Endodermal cell (in vitro differentiated cells): Measurements from ENCODE around the gene CTSV. TPM values are rescaled to one million over a fixed set of nuclear protein-coding genes. Genes with fewer than 3 reads are reported as not detected.
A peak's percentile ranks its signal among the peaks of the same experiment; 100 is the strongest.
"Not testable (repeated sequence)": the region's sequence is repeated elsewhere in the genome, so short reads cannot be mapped to it uniquely, and the experiment has no call there.

ENCODE experiments used
- DNase-seq: peaks from one replicate; pipeline ENCODE4 v3.0.0-alpha.2; 2017
- H3K27ac ChIP-seq: 2 replicates; pipeline ENCODE4 v1.5.1; 2013; ENCODE audit warnings: mild to moderate bottlenecking, low read depth, low read length, moderate library complexity
- H3K27me3 ChIP-seq: 2 replicates; pipeline ENCODE4 v1.6.1; 2013; ENCODE audit warnings: mild to moderate bottlenecking, low read length, moderate library complexity; ENCODE audit not compliant: insufficient read depth, control insufficient read depth, poor library complexity, severe bottlenecking
- H3K36me3 ChIP-seq: 2 replicates; pipeline ENCODE4 v1.7.0; 2013; ENCODE audit warnings: mild to moderate bottlenecking, low read length, moderate library complexity; ENCODE audit not compliant: control insufficient read depth, insufficient read depth
- H3K4me1 ChIP-seq: one replicate; pipeline ENCODE4 v1.7.0; 2013; ENCODE audit warnings: low read length; ENCODE audit not compliant: control insufficient read depth, insufficient read depth
- H3K4me3 ChIP-seq: 2 replicates; pipeline ENCODE4 v1.5.1; 2013; ENCODE audit warnings: mild to moderate bottlenecking, low read length, moderate library complexity
- H3K9ac ChIP-seq: 2 replicates; pipeline ENCODE4 v1.6.1; 2013; ENCODE audit warnings: mild to moderate bottlenecking, low read length, moderate library complexity; ENCODE audit not compliant: poor library complexity, severe bottlenecking; ENCODE audit errors: extremely low read depth
- H3K9me3 ChIP-seq: 2 replicates; pipeline ENCODE4 v1.6.1; 2013; ENCODE audit warnings: mild to moderate bottlenecking, low read length, moderate library complexity; ENCODE audit not compliant: control insufficient read depth
- H3K27ac Mint-ChIP-seq: 2 replicates; pipeline ENCODE4 v1.8.0; 2020; ENCODE audit warnings: mixed read lengths
- H3K27me3 Mint-ChIP-seq: 2 replicates; pipeline ENCODE4 v1.8.0; 2021; ENCODE audit warnings: mild to moderate bottlenecking, mixed read lengths; ENCODE audit not compliant: insufficient read depth
- H3K36me3 Mint-ChIP-seq: 2 replicates; pipeline ENCODE4 v1.8.0; 2020; ENCODE audit warnings: low read depth, mixed read lengths
- H3K4me1 Mint-ChIP-seq: 2 replicates; pipeline ENCODE4 v1.8.0; 2020; ENCODE audit warnings: mixed read lengths
- H3K4me3 Mint-ChIP-seq: 2 replicates; pipeline ENCODE4 v1.8.0; 2020; ENCODE audit warnings: mild to moderate bottlenecking, moderate library complexity, mixed read lengths
- H3K9me3 Mint-ChIP-seq: 2 replicates; pipeline ENCODE4 v1.8.0; 2020; ENCODE audit warnings: mild to moderate bottlenecking, mixed read lengths
- WGBS, 2 experiments: methylation state at CpG; one replicate each; pipeline versions ENCODE4 v1.1.5 to v1.1.7; 2013; ENCODE audit warnings: missing lambda C conversion rate in 2 of 2, mixed read lengths in 1 of 2; ENCODE audit not compliant: insufficient coverage in 1 of 2, insufficient read length in 1 of 2; 5-methylcytosine and 5-hydroxymethylcytosine counted together
- total RNA-seq, 2 donors: library from RNA; stranded (reverse); fragmentation: NEBNext Ultra II Directional in 1 of 2; extraction: Animal tissue kit (Norgen Biotek cat#: 25700) in 1 of 2; gene quantifications; 2 replicates in 1 of 2; 3 replicates in 1 of 2; pipeline ENCODE4 v1.2.1, GENCODE V29; 2021

The CTSV gene
- total RNA-seq, 2 donors from 2014 or later: 294 to 319 TPM

DNA sequence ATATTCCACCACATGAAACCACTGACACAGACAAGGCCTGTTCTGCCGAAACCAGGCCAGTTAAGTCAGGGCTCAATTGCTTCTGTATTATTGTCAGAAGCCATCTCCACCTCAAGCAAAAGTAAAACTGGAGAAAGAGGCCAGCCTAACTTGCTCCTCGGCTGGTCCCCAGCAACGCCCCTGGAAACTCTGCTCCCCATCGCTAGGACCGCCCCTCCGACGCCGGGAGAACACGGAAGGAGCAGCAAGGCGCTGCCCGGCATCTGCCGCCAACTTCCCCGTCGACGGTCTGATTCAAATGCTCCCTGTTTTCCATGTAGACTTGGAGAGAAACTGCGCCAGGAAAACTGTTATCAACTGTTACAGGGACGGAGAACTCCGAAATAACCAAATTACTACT is 26.3 kb downstream of the CTSV start:
- H3K27me3 Mint-ChIP-seq: peaks cover 16% of the 10 kb centered on the region
- H3K4me1 Mint-ChIP-seq, H3K36me3 Mint-ChIP-seq, H3K9me3 Mint-ChIP-seq, H3K4me1 ChIP-seq, H3K9me3 ChIP-seq, DNase-seq, H3K9ac ChIP-seq, H3K36me3 ChIP-seq, H3K27me3 ChIP-seq, H3K27ac ChIP-seq: not testable (repeated sequence)
- H3K4me3 Mint-ChIP-seq: peak overlapping the region; percentile 83
- WGBS, 2 experiments: 4% methylated on average over 8 of the region's 18 CpGs; no CpG with 5 or more reads in 1 of the 2 experiments
- H3K27ac Mint-ChIP-seq: peak overlapping the region; percentile 89
- H3K4me3 ChIP-seq: peak overlapping the region; percentile 85

DNA sequence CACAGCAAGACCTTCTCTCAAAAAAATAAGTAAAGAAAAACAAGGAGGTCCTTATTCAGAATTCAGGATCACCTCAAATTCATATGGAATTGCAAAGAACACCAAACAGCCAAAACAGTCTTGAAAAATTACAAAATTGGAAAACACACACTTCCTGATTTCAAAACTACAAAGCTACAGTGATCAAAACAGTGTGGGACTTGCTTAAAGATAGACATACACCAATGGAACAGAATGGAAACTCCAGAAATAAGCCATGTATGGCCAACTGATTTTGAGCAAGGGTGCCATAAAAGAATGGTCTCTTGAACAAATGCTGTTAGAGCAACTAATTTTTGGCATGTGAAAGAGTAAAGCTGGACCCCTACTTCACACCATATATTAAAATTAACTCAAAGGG is 36.7 kb downstream of the CTSV start:
- not testable (repeated sequence) for H3K27ac ChIP-seq, H3K36me3 ChIP-seq, H3K4me3 ChIP-seq, H3K9me3 Mint-ChIP-seq, H3K27ac Mint-ChIP-seq, H3K27me3 ChIP-seq, H3K4me1 ChIP-seq, DNase-seq, H3K9ac ChIP-seq, H3K36me3 Mint-ChIP-seq, H3K27me3 Mint-ChIP-seq, H3K4me3 Mint-ChIP-seq, H3K9me3 ChIP-seq
- H3K4me1 Mint-ChIP-seq: peaks cover 19% of the 10 kb centered on the region

GRCh38 chr9:97001338-97001737 is 37.6 kb downstream of the CTSV start:
- not testable (repeated sequence) for H3K27ac ChIP-seq, H3K9me3 Mint-ChIP-seq, H3K36me3 ChIP-seq, H3K4me1 ChIP-seq, H3K9me3 ChIP-seq, H3K27me3 ChIP-seq, H3K4me3 Mint-ChIP-seq, H3K4me3 ChIP-seq, H3K27ac Mint-ChIP-seq, DNase-seq, H3K9ac ChIP-seq, H3K27me3 Mint-ChIP-seq, H3K36me3 Mint-ChIP-seq
- H3K4me1 Mint-ChIP-seq: peaks cover 25% of the 10 kb centered on the region
- WGBS, 2 experiments: no CpG with 5 or more reads among the region's 1 CpG

GRCh38 chr9:97000139-97000787 is 38.7 kb downstream of the CTSV start:
- not testable (repeated sequence) for H3K36me3 Mint-ChIP-seq, H3K9ac ChIP-seq, H3K36me3 ChIP-seq, H3K4me3 Mint-ChIP-seq, DNase-seq, H3K27me3 Mint-ChIP-seq, H3K4me1 ChIP-seq, H3K27me3 ChIP-seq, H3K27ac Mint-ChIP-seq, H3K4me3 ChIP-seq, H3K27ac ChIP-seq, H3K9me3 ChIP-seq, H3K9me3 Mint-ChIP-seq
- H3K4me1 Mint-ChIP-seq: peaks cover 28% of the 10 kb centered on the region
- 73% methylated on average over 1 of the region's 3 CpGs; no CpG with 5 or more reads in 1 of the 2 experiments for WGBS, 2 experiments

DNA sequence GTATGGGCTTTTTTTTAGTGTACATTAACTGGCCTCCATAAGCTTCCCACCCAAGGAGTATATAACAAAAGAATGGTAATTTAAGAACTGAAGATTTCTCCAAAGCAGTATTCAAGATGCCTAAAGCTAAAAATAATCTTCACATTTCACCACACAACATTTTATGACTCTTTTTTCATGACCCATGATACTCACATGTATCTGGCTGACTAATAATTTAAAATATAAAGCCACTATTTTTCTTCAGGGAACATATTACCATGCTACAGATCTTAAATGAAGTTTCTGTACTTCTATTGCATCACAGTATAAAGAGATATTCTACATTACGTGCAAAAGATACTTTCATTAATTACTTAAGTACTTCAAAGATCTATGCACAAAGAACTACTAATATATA is 39.2 kb downstream of the CTSV start:
- not testable (repeated sequence) for H3K27me3 ChIP-seq, H3K4me1 ChIP-seq, H3K36me3 Mint-ChIP-seq, H3K27me3 Mint-ChIP-seq, DNase-seq, H3K36me3 ChIP-seq, H3K4me3 ChIP-seq, H3K9ac ChIP-seq, H3K9me3 ChIP-seq, H3K27ac ChIP-seq, H3K9me3 Mint-ChIP-seq, H3K4me3 Mint-ChIP-seq, H3K27ac Mint-ChIP-seq
- H3K4me1 Mint-ChIP-seq: peaks cover 28% of the 10 kb centered on the region
- no CpG with 5 or more reads among the region's 1 CpG for WGBS, 2 experiments

GRCh38 chr9:96997009-96997701 is 41.8 kb downstream of the CTSV start:
- H3K4me1 ChIP-seq, H3K9me3 ChIP-seq, DNase-seq, H3K27ac Mint-ChIP-seq, H3K27me3 ChIP-seq, H3K27ac ChIP-seq, H3K4me3 ChIP-seq, H3K36me3 Mint-ChIP-seq, H3K36me3 ChIP-seq, H3K27me3 Mint-ChIP-seq, H3K4me3 Mint-ChIP-seq, H3K9me3 Mint-ChIP-seq, H3K9ac ChIP-seq: not testable (repeated sequence)
- 100% methylated on average over 3 of the region's 6 CpGs; no CpG with 5 or more reads in 1 of the 2 experiments for WGBS, 2 experiments
- peaks cover 24% of the 10 kb centered on the region for H3K4me1 Mint-ChIP-seq

DNA sequence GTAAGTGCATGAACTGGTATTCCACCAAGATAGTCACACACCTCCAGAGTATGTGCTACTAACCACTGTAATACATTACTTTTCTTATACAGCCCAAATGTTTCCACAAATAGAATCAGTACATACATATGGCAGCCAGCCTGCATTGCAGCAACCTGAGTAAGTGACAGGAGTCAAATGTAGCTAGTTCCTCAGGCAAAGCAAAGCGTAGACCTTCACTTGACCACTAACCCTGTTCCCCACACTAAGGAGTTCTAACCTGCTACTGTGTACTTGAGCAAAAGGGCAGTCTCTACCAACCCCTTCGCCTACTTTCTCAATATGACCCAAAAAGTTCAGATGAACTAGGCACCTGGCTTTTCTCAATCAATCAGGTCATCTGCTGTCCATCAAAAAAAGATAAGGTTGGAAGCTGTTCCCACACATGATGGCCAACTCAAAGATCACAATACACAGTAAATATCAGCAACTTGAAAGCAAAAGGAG is 44.4 kb downstream of the CTSV start:
- H3K27ac ChIP-seq, H3K4me3 Mint-ChIP-seq, H3K27me3 ChIP-seq, H3K27ac Mint-ChIP-seq, H3K36me3 ChIP-seq, DNase-seq, H3K4me1 ChIP-seq, H3K36me3 Mint-ChIP-seq, H3K9me3 Mint-ChIP-seq, H3K4me3 ChIP-seq, H3K9me3 ChIP-seq, H3K27me3 Mint-ChIP-seq, H3K9ac ChIP-seq: not testable (repeated sequence)
- peaks cover 14% of the 10 kb centered on the region for H3K4me1 Mint-ChIP-seq
- WGBS, 2 experiments: no CpG with 5 or more reads among the region's 2 CpGs
